Immature natural killer cell (primary cell): Measurements from ENCODE around the gene MEIG1. TPM values are rescaled to one million over a fixed set of nuclear protein-coding genes. Genes with fewer than 3 reads are reported as not detected.
"Not testable (repeated sequence)": the region's sequence is repeated elsewhere in the genome, so short reads cannot be mapped to it uniquely, and the experiment has no call there.

ENCODE experiments used
- DNase-seq, 3 donors: peaks; one replicate each; pipeline ENCODE4 v3.0.0; 2022; ENCODE audit warnings: mixed read lengths in 1 of 3
- H3K27ac Mint-ChIP-seq, 6 donors: one replicate each; pipeline ENCODE4 v1.8.0; 2020; ENCODE audit warnings: mixed read lengths in 6 of 6, mild to moderate bottlenecking in 5 of 6, inconsistent platforms in 4 of 6, moderate library complexity in 3 of 6
- H3K27me3 Mint-ChIP-seq, 3 donors: one replicate each; pipeline ENCODE4 v1.8.0; 2020 to 2021; ENCODE audit warnings: low read depth in 3 of 3, mild to moderate bottlenecking in 3 of 3, mixed read lengths in 3 of 3, moderate library complexity in 3 of 3, inconsistent platforms in 1 of 3
- H3K36me3 Mint-ChIP-seq, 3 donors: one replicate each; pipeline ENCODE4 v1.8.0; 2020; ENCODE audit warnings: mixed read lengths in 3 of 3, inconsistent platforms in 2 of 3, mild to moderate bottlenecking in 2 of 3
- H3K4me1 Mint-ChIP-seq, 2 donors: one replicate each; pipeline ENCODE4 v1.8.0; 2020; ENCODE audit warnings: inconsistent platforms in 2 of 2, mild to moderate bottlenecking in 2 of 2, mixed read lengths in 2 of 2, moderate library complexity in 1 of 2
- H3K4me3 Mint-ChIP-seq, 5 donors: one replicate each; pipeline ENCODE4 v1.8.0; 2020; ENCODE audit warnings: mild to moderate bottlenecking in 5 of 5, mixed read lengths in 5 of 5, inconsistent platforms in 3 of 5, moderate library complexity in 3 of 5
- H3K9me3 Mint-ChIP-seq, 6 donors: one replicate each; pipeline ENCODE4 v1.8.0; 2020; ENCODE audit warnings: mild to moderate bottlenecking in 6 of 6, mixed read lengths in 6 of 6, inconsistent platforms in 4 of 6, moderate library complexity in 3 of 6
- polyA plus RNA-seq, 3 donors: library from polyadenylated mRNA; unstranded; fragments of 300-500 nt; fragmentation: Illumina TruSeq; gene quantifications; one replicate each; pipeline ENCODE4 v1.2.3, GENCODE V29; 2021

The MEIG1 gene
- polyA plus RNA-seq, 3 donors from 2014 or later, result 1.1 to 1.5 TPM; not detected in 1

DNA sequence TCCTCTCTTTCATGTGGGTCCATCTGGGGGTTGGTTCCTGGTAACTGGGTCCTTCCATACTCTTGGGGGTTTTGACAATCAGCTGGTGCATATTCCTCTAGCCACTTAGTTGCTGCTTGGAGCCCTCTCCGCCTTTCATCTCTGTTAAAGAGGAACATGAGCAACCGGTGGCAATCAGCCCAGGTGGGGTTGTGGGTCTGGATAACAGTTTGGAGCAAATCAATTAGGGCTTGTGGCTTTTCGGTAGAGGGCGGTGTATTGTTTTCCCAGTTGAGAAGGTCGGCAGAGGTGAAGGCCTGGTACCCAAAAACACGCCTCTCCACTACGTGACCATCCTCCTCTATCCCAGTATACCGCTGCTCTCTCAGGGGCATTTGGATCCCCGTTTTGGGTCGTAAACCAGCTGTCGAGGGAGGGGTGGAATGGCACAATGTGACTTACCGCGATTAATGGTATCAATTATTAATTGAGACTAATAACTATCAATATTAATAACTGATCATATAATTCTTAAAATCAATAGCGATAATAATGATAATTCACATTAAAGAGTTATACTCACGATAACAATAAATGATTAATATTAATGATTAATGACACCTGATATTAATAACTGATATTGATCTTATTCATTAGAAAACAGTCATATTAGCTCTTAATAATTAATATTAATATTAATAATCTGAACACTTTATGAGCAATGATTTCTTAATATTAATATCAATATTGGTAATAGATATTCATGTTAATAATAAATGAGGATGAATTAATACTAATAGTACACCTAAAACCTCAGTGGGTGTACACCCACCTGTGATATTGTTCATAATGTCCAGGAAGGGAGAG lies 15.2 kb downstream of the MEIG1 start:
- not testable (repeated sequence) for H3K27ac Mint-ChIP-seq, H3K27me3 Mint-ChIP-seq, H3K9me3 Mint-ChIP-seq, H3K4me1 Mint-ChIP-seq, DNase-seq, H3K4me3 Mint-ChIP-seq, H3K36me3 Mint-ChIP-seq

DNA sequence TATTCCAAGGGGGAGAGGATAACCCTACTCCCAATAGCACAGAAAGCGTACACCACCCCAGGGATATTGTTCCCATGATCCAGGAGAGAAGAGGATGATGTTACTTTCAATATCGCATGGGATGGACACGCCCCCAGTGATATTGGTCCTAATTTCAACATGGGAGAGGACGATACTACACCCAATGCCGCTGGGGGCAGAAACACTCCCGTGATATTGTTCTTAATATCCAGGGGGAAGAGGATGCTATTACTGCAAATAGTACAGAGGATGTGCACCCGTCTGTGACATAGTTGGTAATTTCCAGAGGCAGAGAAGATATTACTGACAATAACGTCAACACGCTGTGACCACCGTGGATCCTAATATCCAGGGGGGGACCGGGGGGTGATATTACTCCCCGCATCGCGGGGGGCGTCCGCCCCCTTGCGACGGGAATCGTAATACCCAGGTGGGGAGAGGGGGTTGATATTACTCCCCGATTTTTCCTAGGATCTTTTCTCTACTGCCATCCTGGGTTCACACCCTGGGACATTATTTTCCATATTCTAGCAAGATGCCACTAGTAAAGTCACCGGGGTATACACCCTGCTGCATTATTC lies 16.6 kb downstream of the MEIG1 start:
- H3K4me1 Mint-ChIP-seq, result no peaks in the 10 kb centered on the region
- no peaks in the 10 kb centered on the region for H3K9me3 Mint-ChIP-seq
- no peaks in the 10 kb centered on the region for H3K36me3 Mint-ChIP-seq
- no peak overlapping the region for H3K4me3 Mint-ChIP-seq
- H3K27ac Mint-ChIP-seq, result no peak overlapping the region
- peaks cover 0 to 5% (median 2%) of the 10 kb centered on the region in 3 donors for H3K27me3 Mint-ChIP-seq
- DNase-seq, result no peak

DNA sequence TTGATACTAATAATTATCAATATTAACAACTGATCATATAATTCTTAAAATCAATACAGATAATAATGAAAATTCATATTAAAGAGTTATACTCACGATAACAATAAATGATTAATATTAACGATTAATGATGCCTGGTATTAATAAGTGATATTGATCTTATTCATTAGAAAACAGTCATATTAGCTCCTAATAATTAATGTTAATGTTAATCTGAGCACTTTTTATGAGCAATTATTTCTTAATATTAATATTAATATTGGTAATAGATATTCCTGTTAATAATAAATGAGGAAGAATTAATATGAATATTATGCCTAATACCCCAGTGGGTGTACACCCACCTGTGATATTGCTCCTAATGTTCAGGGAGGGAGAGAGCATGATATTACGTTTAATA lies 23.6 kb downstream of the MEIG1 start:
- Mint-ChIP-seq H3K36me3 (no peaks in the 10 kb centered on the region), H3K27ac (no peak overlapping the region), H3K4me3 (no peak overlapping the region), H3K27me3 (peaks cover 2 to 7% (median 4%) of the 10 kb centered on the region in 3 donors), H3K4me1 (no peaks in the 10 kb centered on the region), H3K9me3 (no peaks in the 10 kb centered on the region)
- DNase-seq, result no peak

DNA sequence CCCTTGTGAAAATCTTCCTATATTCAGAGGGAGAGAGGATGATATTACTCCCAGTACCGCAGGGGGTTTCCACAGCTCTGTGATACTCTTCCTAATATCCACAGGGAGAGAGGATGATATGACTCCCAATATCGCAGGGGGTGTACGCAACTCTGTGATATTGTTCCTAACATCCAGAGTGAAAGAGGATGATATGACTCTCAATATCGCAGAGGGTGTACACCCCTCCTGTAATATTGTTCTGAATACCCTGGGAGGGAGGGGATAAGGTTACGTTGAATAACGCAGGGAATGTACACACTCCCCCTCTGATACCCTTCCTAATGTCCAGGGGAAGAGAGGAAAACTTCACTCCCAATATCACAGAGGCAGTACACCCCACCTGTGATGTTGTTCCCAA lies 30.4 kb downstream of the MEIG1 start:
- peaks cover 1 to 14% (median 2%) of the 10 kb centered on the region in 3 donors for H3K27me3 Mint-ChIP-seq
- not testable (repeated sequence) for H3K9me3 Mint-ChIP-seq, DNase-seq, H3K4me3 Mint-ChIP-seq, H3K4me1 Mint-ChIP-seq, H3K27ac Mint-ChIP-seq, H3K36me3 Mint-ChIP-seq

DNA sequence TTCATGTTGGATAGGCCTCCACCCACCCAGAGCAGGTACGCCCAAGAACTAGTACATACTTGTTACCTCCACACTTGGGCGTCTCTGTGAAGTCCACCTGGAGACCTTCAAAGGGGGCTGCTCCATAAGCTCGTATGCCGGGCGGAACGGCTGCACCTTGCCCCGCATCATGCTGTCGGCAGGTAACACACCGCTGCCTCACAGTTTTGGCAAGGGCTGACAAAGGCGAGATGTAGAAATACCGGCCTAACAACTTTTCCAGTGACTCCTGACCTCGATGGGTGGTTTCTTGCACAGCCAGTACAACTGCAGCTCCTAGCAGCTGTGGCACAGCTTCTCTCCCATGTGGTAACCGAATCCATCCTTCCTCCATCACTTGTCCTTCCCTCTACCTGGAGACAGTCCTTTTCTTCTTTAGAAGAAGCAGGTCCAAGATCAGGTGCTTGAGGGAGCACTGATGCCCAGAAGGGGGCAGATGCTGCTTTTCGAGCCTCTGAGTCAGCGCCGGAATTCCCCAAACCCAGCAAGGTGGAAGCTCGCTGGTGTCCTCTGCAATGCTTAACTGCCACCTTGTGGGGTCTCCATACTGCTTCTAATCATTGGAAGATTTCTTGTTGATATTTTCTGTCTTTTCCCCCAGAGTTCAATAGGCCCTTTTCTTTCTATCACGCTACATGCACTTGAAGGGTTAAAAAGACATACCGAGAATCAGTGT lies 32.0 kb downstream of the MEIG1 start:
- not testable (repeated sequence) for H3K4me3 Mint-ChIP-seq, H3K4me1 Mint-ChIP-seq, H3K27ac Mint-ChIP-seq, H3K9me3 Mint-ChIP-seq, H3K36me3 Mint-ChIP-seq, DNase-seq
- H3K27me3 Mint-ChIP-seq, result peaks cover 1 to 16% (median 2%) of the 10 kb centered on the region in 3 donors

DNA sequence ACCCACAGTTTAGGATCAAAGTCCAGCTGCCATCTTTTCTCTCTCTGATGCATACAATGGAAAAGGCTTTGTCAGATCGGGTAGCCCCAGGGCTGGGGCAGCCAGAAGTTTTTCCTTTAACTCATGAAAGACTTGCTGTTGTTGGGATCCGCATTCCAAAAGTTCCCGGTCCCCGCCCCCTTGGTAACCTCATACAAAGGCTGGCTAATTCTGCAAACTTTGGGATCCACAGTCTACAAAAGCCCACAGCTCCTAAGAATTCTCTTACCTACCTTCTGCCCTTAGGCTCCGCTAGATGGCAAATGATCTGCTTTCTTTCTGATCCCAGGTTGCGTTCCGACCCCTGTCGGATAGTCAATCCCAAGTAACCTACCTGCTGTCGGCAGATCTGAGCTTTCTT lies 33.1 kb downstream of the MEIG1 start:
- H3K4me1 Mint-ChIP-seq, H3K27ac Mint-ChIP-seq, H3K4me3 Mint-ChIP-seq, H3K36me3 Mint-ChIP-seq, H3K9me3 Mint-ChIP-seq, DNase-seq: not testable (repeated sequence)
- H3K27me3 Mint-ChIP-seq, result peaks cover 1 to 16% (median 2%) of the 10 kb centered on the region in 3 donors

DNA sequence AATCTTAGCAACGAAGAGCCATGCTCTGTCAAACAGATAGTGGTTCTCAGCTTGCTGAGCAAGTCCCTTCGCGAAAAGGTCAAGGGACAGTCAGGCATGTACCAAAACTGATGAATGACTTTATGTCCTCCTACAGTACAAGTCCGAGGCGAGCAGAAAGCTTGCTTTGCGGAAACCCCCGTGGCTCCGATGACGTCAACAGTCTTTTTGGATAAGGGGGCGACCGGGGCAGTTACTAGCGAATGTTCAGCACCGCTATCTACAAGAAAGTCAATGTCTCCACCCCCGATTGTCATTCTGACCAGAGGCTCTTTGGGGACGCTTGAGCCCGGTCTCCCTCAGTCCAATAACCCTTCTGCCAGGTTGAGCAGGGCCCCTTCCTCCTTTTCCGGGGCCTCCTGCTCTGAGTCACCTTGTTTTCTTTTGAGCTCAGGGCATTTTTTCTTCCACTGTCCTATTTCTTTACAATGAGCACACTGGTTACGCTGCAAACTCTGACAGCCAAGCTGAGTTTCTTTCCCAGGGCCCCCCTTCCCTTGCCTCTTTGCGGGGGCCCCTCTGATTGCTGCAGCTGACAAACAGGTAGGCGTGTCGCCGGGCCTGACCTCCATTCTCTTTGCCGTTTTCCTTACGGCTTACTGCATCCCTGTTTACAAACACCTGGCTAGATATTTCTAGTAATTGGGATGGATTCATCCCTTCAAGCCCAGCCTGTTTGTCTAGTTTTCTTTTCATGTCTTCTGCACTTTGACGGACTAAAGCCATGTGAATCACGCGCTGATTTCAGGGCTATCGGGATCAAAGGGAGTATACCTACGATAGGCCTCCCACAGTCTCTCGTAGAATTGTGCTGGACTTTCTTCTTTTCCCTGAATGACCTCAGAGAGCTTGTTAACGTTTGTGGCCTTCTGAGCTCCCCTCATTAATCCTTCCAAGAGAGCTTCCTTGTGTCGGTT lies 34.6 kb downstream of the MEIG1 start:
- H3K36me3 Mint-ChIP-seq, H3K9me3 Mint-ChIP-seq, H3K4me3 Mint-ChIP-seq, H3K27ac Mint-ChIP-seq, DNase-seq, H3K4me1 Mint-ChIP-seq: not testable (repeated sequence)
- H3K27me3 Mint-ChIP-seq, result peaks cover 1 to 16% (median 2%) of the 10 kb centered on the region in 3 donors

DNA sequence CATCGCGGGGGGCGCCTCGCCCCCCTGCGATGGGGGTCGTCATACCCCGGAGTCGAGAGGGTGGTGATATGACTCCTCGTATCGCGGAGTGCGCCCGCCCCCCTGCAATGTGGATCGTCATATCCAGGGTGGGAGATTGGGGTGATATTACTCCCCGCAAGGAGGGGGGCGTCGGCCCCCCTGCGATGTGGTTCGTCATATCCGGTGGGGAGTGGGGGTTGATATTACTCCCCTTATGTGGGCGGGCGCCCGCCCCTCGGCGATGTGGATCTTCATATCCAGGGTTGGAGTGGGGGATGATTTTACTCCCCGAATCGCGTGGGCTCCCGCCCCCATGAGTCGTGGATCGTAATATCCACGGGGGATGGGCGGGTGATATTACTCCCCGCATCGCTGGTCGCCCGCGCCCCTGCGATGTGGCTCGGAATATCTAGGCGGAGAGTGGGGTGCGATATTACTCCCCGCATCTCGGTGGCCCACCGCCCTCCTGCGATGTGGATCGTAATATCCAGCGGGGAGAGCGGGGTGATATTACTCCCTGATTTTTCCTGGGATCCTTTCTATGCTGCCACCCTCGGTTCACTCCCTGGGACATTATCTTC lies 36.9 kb downstream of the MEIG1 start:
- Mint-ChIP-seq H3K4me3 (no peak overlapping the region), H3K9me3 (no peaks in the 10 kb centered on the region), H3K4me1 (no peaks in the 10 kb centered on the region), H3K36me3 (no peaks in the 10 kb centered on the region), H3K27ac (no peak overlapping the region), H3K27me3 (peaks cover 1 to 21% (median 2%) of the 10 kb centered on the region in 3 donors)
- no peak for DNase-seq

DNA sequence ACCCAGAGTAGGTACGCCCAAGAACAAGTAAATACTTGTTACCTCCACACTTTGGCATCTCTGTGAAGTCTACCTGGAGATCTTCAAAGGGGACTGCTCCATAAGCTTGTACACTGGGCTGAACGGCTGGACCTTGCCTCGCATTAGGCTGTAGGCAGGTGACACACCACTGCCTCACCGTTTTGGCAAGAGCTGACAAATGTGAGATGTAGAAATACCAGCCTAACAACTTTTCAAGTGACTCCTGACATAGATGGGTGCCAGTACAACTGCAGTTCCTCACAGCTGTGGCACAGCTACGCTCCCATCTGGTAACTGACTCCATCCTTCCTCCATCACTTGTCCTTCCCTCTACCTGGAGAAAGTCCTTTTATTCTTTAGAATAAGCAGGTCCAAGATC lies 54.3 kb downstream of the MEIG1 start:
- H3K4me1 Mint-ChIP-seq, H3K4me3 Mint-ChIP-seq, H3K27ac Mint-ChIP-seq, H3K9me3 Mint-ChIP-seq, H3K36me3 Mint-ChIP-seq, H3K27me3 Mint-ChIP-seq, DNase-seq: not testable (repeated sequence)

DNA sequence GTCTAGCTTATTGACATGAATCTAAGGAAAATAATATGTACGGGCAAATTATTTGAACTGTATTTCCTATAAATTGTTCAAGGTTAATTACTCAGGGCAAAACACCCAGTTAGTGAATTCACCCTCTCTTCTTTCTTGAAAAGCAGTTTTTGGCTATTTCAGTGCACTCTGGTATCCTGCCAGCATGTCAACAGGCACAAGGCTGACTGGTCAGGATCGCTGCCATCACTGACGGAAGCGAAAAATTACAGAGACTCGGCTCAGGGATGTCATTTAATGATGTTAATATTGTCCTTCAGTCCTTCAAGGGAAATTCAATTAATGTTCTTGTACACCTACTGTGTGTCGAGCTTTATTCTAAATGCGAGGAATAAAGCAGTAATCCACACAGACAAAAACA lies 56.3 kb downstream of the MEIG1 start:
- no peak overlapping the region for H3K27ac Mint-ChIP-seq
- H3K36me3 Mint-ChIP-seq, result no peaks in the 10 kb centered on the region
- no peaks in the 10 kb centered on the region for H3K9me3 Mint-ChIP-seq
- no peak for DNase-seq
- no peak overlapping the region for H3K4me3 Mint-ChIP-seq
- no peaks in the 10 kb centered on the region for H3K4me1 Mint-ChIP-seq
- peaks cover 0 to 3% (median 0%) of the 10 kb centered on the region in 3 donors for H3K27me3 Mint-ChIP-seq

DNA sequence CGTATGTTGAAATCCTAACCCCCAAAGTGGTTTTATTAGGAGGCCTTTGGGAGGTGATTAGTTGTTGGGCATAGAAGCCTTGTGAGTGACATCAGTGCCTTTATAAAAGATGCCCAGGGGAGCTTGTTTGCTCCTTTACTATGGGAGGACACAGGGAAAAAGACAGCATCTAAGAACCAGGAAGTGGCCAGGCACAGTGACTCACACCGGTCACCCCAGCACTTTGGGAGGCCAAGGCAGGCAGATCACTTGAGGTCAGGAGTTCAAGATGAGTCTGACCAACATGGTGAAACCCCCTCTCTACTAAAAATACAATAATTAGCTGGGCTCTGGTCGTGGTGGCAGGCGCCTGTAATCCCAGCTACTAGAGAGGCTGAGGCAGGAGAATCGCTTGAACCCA lies 61.8 kb downstream of the MEIG1 start:
- not testable (repeated sequence) for H3K4me1 Mint-ChIP-seq, DNase-seq, H3K27ac Mint-ChIP-seq, H3K36me3 Mint-ChIP-seq, H3K9me3 Mint-ChIP-seq, H3K27me3 Mint-ChIP-seq, H3K4me3 Mint-ChIP-seq
